H1 (cell line): Measurements from ENCODE around the gene PPP2R3A.

ENCODE experiments used
- CHD2 ChIP-seq: IDR thresholded peaks from 2 replicates; pipeline ENCODE4 v1.6.1; 2012; ENCODE audit warnings: low read length, improper control_type of control experiment
- EP300 ChIP-seq, 2 experiments: IDR thresholded peaks; 1 replicate in 1 of 2; 2 replicates in 1 of 2; pipeline ENCODE4 v1.6.1; 2011 to 2012; ENCODE audit warnings: low read depth in 2 of 2, low read length in 2 of 2, mild to moderate bottlenecking in 2 of 2, borderline replicate concordance in 1 of 2, inconsistent platforms in 1 of 2, moderate library complexity in 1 of 2
- EZH2 ChIP-seq: fragments of 200-600 bp; sonication (generic); IDR thresholded peaks from 2 replicates; pipeline ENCODE4 v1.7.1; 2012; ENCODE audit warnings: low read depth, mild to moderate bottlenecking, moderate library complexity, low read length, inconsistent platforms; ENCODE audit not compliant: severe bottlenecking
- GABPA ChIP-seq: IDR thresholded peaks from 2 replicates; pipeline ENCODE4 v1.6.1; 2011; ENCODE audit warnings: mild to moderate bottlenecking, low read length, moderate library complexity, borderline replicate concordance; ENCODE audit not compliant: insufficient read depth
- JUND ChIP-seq: IDR thresholded peaks from 2 replicates; pipeline ENCODE4 v1.6.1; 2011; ENCODE audit warnings: mild to moderate bottlenecking, improper control_type of control experiment, low read length
- MAFK ChIP-seq: IDR thresholded peaks from 2 replicates; pipeline ENCODE4 v1.6.1; 2012; ENCODE audit warnings: low read depth, mild to moderate bottlenecking, improper control_type of control experiment, low read length
- POLR2A ChIP-seq, 2 experiments: IDR thresholded peaks; 1 replicate in 1 of 2; 2 replicates in 1 of 2; pipeline ENCODE4 v1.6.1; 2011; ENCODE audit warnings: low read depth in 2 of 2, low read length in 2 of 2, mild to moderate bottlenecking in 2 of 2; ENCODE audit errors: control extremely low read depth in 1 of 2
- POLR2AphosphoS5 ChIP-seq: IDR thresholded peaks from 2 replicates; pipeline ENCODE4 v1.6.1; 2011; ENCODE audit warnings: low read depth, low read length
- RFX5 ChIP-seq: IDR thresholded peaks from 2 replicates; pipeline ENCODE4 v1.6.1; 2011; ENCODE audit warnings: low read depth, low read length, improper control_type of control experiment, borderline replicate concordance
- TEAD4 ChIP-seq: IDR thresholded peaks from 2 replicates; pipeline ENCODE4 v1.6.1; 2012; ENCODE audit warnings: low read depth, low read length, inconsistent platforms, mixed read lengths
- TF ChIP-seq, protein P1 (sequence below), 3 experiments: IDR thresholded peaks; 1 replicate in 2 of 3; 2 replicates in 1 of 3; pipeline versions ENCODE4 v1.5.1 to v1.6.1; 2011; ENCODE audit warnings: low read length in 3 of 3, mild to moderate bottlenecking in 3 of 3, inconsistent platforms in 2 of 3, low read depth in 1 of 3, moderate library complexity in 1 of 3; ENCODE audit not compliant: insufficient read depth in 1 of 3; ENCODE audit errors: control extremely low read depth in 1 of 3

GRCh38 chr3:136023264-136023978 is 57.9 kb downstream of the PPP2R3A start:
- TF ChIP-seq GABPA = no peak
- no peak for TF ChIP-seq TEAD4
- TF ChIP-seq CHD2 = no peak
- TF ChIP-seq RFX5 = no peak
- TF ChIP-seq, protein P1, sequence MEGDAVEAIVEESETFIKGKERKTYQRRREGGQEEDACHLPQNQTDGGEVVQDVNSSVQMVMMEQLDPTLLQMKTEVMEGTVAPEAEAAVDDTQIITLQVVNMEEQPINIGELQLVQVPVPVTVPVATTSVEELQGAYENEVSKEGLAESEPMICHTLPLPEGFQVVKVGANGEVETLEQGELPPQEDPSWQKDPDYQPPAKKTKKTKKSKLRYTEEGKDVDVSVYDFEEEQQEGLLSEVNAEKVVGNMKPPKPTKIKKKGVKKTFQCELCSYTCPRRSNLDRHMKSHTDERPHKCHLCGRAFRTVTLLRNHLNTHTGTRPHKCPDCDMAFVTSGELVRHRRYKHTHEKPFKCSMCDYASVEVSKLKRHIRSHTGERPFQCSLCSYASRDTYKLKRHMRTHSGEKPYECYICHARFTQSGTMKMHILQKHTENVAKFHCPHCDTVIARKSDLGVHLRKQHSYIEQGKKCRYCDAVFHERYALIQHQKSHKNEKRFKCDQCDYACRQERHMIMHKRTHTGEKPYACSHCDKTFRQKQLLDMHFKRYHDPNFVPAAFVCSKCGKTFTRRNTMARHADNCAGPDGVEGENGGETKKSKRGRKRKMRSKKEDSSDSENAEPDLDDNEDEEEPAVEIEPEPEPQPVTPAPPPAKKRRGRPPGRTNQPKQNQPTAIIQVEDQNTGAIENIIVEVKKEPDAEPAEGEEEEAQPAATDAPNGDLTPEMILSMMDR (IDR thresholded peaks at IDR 0.05; ENCODE audit: control extremely low read depth in 1 of 3, insufficient read depth in 1 of 3, low read depth in 1 of 3, low read length in 3 of 3) = no peak
- TF ChIP-seq MAFK = no peak
- TF ChIP-seq POLR2AphosphoS5 = no peak
- no peak for TF ChIP-seq EZH2
- no peak for TF ChIP-seq POLR2A (IDR thresholded peaks at IDR 0.05; ENCODE audit: control extremely low read depth in 1 of 2, low read depth in 2 of 2, low read length in 2 of 2)
- TF ChIP-seq EP300 (IDR thresholded peaks at IDR 0.05; ENCODE audit: borderline replicate concordance in 1 of 2, low read depth in 2 of 2, low read length in 2 of 2) = no peak
- TF ChIP-seq JUND = no peak
